IMR-90 (cell line): ENCODE measurements around the gene MYOF. TPM values are rescaled to one million over a fixed set of nuclear protein-coding genes. Genes with fewer than 3 reads are reported as not detected.

Experiments used
- ATAC-seq: fragments of 200-7000 bp; cut with Tn5 transposase; 2 replicates; pipeline ENCODE4 v1.9.1; 2020; ENCODE audit warnings: low read depth, mild to moderate bottlenecking, moderate library complexity
- BruUV-seq: library from RNA; stranded (reverse); fragments of 400-500 nt; replicated peaks from 2 replicates; lab custom pipeline; 2021; lab: Mats Ljungman, UMichigan
- CTCF ChIA-PET: fragments of 300-600 bp; formaldehyde crosslinking; extraction: SDS; loops from one replicate; lab custom pipeline; 2021; ENCODE audit warnings: antibody characterized with exemption; lab: Yijun Ruan, JAX
- POLR2A ChIA-PET: fragments of 300-600 bp; sonication (Branson Sonifier 250); formaldehyde crosslinking; loops from one replicate; lab custom pipeline; 2022; ENCODE audit warnings: antibody characterized with exemption; ENCODE audit not compliant: unreplicated experiment; lab: Charles Lee
- DNase-seq: peaks from one replicate; pipeline ENCODE4 v3.0.0; 2013
- H2AFZ ChIP-seq: replicated peaks from 2 replicates; pipeline ENCODE3; 2013; ENCODE audit warnings: low read length, mild to moderate bottlenecking; ENCODE audit not compliant: poor library complexity
- H2AK5ac ChIP-seq: 2 replicates; pipeline ENCODE4 v1.6.1; 2013; ENCODE audit warnings: low read depth, low read length, inconsistent platforms
- H2AK9ac ChIP-seq: replicated peaks from 2 replicates; pipeline ENCODE3; 2013; ENCODE audit warnings: mild to moderate bottlenecking, low read depth, low read length, moderate library complexity; ENCODE audit not compliant: poor library complexity
- H2BK120ac ChIP-seq: 2 replicates; pipeline ENCODE4 v1.6.1; 2013; ENCODE audit warnings: low read depth, low read length, inconsistent platforms
- H2BK15ac ChIP-seq: 3 replicates; pipeline ENCODE4 v1.6.1; 2013; ENCODE audit warnings: low read depth, low read length, inconsistent platforms
- H2BK20ac ChIP-seq: 2 replicates; pipeline ENCODE4 v1.6.1; 2013; ENCODE audit warnings: low read depth, mild to moderate bottlenecking, inconsistent platforms, low read length, moderate library complexity
- H2BK5ac ChIP-seq: 2 replicates; pipeline ENCODE4 v1.6.1; 2013; ENCODE audit warnings: mild to moderate bottlenecking, low read depth, low read length, inconsistent platforms; ENCODE audit not compliant: poor library complexity, severe bottlenecking
- H3K14ac ChIP-seq: replicated peaks from 2 replicates; pipeline ENCODE4 v1.6.1; 2013; ENCODE audit warnings: low read depth, low read length, inconsistent platforms
- H3K18ac ChIP-seq: 2 replicates; pipeline ENCODE4 v1.6.1; 2013; ENCODE audit warnings: low read depth, low read length, control low read depth
- H3K23ac ChIP-seq: 2 replicates; pipeline ENCODE4 v1.6.1; 2013; ENCODE audit warnings: low read depth, low read length, inconsistent platforms
- H3K27ac ChIP-seq: 2 replicates; pipeline ENCODE4 v1.5.1; 2013; ENCODE audit warnings: mild to moderate bottlenecking, control low read depth, low read length; ENCODE audit not compliant: insufficient read depth
- H3K27me3 ChIP-seq: 2 replicates; pipeline ENCODE4 v1.6.1; 2013; ENCODE audit warnings: low read length; ENCODE audit not compliant: control insufficient read depth, insufficient read depth
- H3K36me3 ChIP-seq: 2 replicates; pipeline ENCODE4 v1.6.1; 2013; ENCODE audit warnings: low read length, mixed read lengths; ENCODE audit not compliant: control insufficient read depth, insufficient read depth
- H3K4ac ChIP-seq: 2 replicates; pipeline ENCODE4 v1.6.1; 2013; ENCODE audit warnings: low read depth, low read length, inconsistent platforms
- H3K4me1 ChIP-seq: 2 replicates; pipeline ENCODE4 v1.6.1; 2013; ENCODE audit warnings: low read length, mixed read lengths; ENCODE audit not compliant: control insufficient read depth, insufficient read depth
- H3K4me2 ChIP-seq: 2 replicates; pipeline ENCODE4 v1.6.1; 2013; ENCODE audit warnings: low read depth, mild to moderate bottlenecking, control low read depth, low read length, moderate library complexity
- H3K4me3 ChIP-seq: 2 replicates; pipeline ENCODE4 v1.5.1; 2013; ENCODE audit warnings: low read depth, mild to moderate bottlenecking, control low read depth, low read length, moderate library complexity; ENCODE audit not compliant: insufficient read depth
- H3K56ac ChIP-seq: 2 replicates; pipeline ENCODE4 v1.6.1; 2013; ENCODE audit warnings: low read length, inconsistent platforms; ENCODE audit not compliant: insufficient read depth; ENCODE audit errors: extremely low read depth
- H3K79me1 ChIP-seq, 2 experiments: 2 replicates each; pipeline ENCODE4 v1.6.1; 2013; ENCODE audit warnings: low read length in 2 of 2, inconsistent platforms in 1 of 2, low read depth in 1 of 2
- H3K9ac ChIP-seq: 2 replicates; pipeline ENCODE4 v1.6.1; 2013; ENCODE audit warnings: low read depth, low read length, control low read depth
- H3K9me1 ChIP-seq: 2 replicates; pipeline ENCODE4 v1.6.1; 2013; ENCODE audit warnings: low read length, inconsistent platforms; ENCODE audit not compliant: insufficient read depth
- H3K9me3 ChIP-seq: 2 replicates; pipeline ENCODE4 v1.6.1; 2013; ENCODE audit warnings: low read length; ENCODE audit not compliant: control insufficient read depth, insufficient read depth
- H4K20me1 ChIP-seq: 2 replicates; pipeline ENCODE4 v1.6.1; 2013; ENCODE audit warnings: low read length, inconsistent platforms; ENCODE audit not compliant: insufficient read depth
- H4K5ac ChIP-seq: 2 replicates; pipeline ENCODE4 v1.6.1; 2013; ENCODE audit warnings: mild to moderate bottlenecking, low read depth, low read length, control low read depth
- H4K8ac ChIP-seq, 2 experiments: 2 replicates each; pipeline ENCODE4 v1.6.1; 2013; ENCODE audit warnings: low read depth in 2 of 2, low read length in 2 of 2, control low read depth in 1 of 2, inconsistent platforms in 1 of 2
- H4K91ac ChIP-seq: 2 replicates; pipeline ENCODE4 v1.6.1; 2013; ENCODE audit warnings: low read depth, low read length, inconsistent platforms; ENCODE audit not compliant: insufficient read depth
- CEBPB ChIP-seq: IDR thresholded peaks from 2 replicates; pipeline ENCODE4 v1.6.1; 2012; ENCODE audit warnings: low read depth, low read length, improper control_type of control experiment
- MAFK ChIP-seq: IDR thresholded peaks from 2 replicates; pipeline ENCODE4 v1.6.1; 2012; ENCODE audit warnings: low read depth, low read length, improper control_type of control experiment
- MXI1 ChIP-seq: IDR thresholded peaks from 2 replicates; pipeline ENCODE4 v1.6.1; 2012; ENCODE audit warnings: low read depth, mild to moderate bottlenecking, low read length, moderate library complexity, borderline replicate concordance
- NFE2L2 ChIP-seq: fragments of 150-350 bp; IDR thresholded peaks from 2 replicates; pipeline ENCODE4 v1.6.1; 2016; ENCODE audit warnings: low read depth, mild to moderate bottlenecking, low read length
- POLR2A ChIP-seq: IDR thresholded peaks from 2 replicates; pipeline ENCODE4 v1.6.1; 2012; ENCODE audit warnings: mild to moderate bottlenecking, low read depth, low read length
- RAD21 ChIP-seq: IDR thresholded peaks from 2 replicates; pipeline ENCODE4 v1.6.1; 2012; ENCODE audit warnings: low read length, improper control_type of control experiment
- SMC3 ChIP-seq: fragments of 150-350 bp; IDR thresholded peaks from 2 replicates; pipeline ENCODE4 v1.6.1; 2016; ENCODE audit warnings: low read depth, mild to moderate bottlenecking, antibody characterized with exemption, low read length, moderate library complexity
- WGBS, 2 experiments: methylation state at CpG; one replicate each; pipeline versions ENCODE4 v1.1.5 to v1.1.7; 2013; ENCODE audit warnings: missing lambda C conversion rate in 2 of 2; ENCODE audit not compliant: insufficient read length in 1 of 2; ENCODE audit errors: extremely low coverage in 2 of 2; 5-methylcytosine and 5-hydroxymethylcytosine counted together
- dilution Hi-C: fragments of 300-500 bp; cut with HindIII; formaldehyde crosslinking; loops from one replicate; pipeline ENCODE4 v1.14.3; 2018; ENCODE audit warnings: low sequenced_read_pairs; ENCODE audit not compliant: unreplicated experiment
- in situ Hi-C: fragments of 300-500 bp; cut with MboI; formaldehyde crosslinking; loops from 3 replicates; pipeline ENCODE4 v1.14.3; 2019; ENCODE audit warnings: low sequenced_read_pairs, inconsistent platforms, mixed read lengths
- intact Hi-C: fragments of 100-400 bp; cut with micrococcal nuclease; formaldehyde crosslinking; loops from 2 replicates; pipeline ENCODE4 v1.10.0; 2022
- polyA plus RNA-seq, 3 experiments: library from polyadenylated mRNA; depleted of rRNA; stranded (reverse); fragments of >200 nt; gene quantifications; 2 replicates each; pipeline ENCODE4 v1.2.3, GENCODE V29; 2012; ENCODE audit warnings: low replicate concordance in 1 of 3
- total RNA-seq: library from RNA; depleted of rRNA; stranded (reverse); fragments of >200 nt; gene quantifications from 2 replicates; pipeline ENCODE4 v1.2.3, GENCODE V29; 2012
- TF ChIP-seq, protein P1 (sequence below): conservative IDR thresholded peaks from 2 replicates; pipeline ENCODE4 v1.5.1; 2012; ENCODE audit warnings: mild to moderate bottlenecking, low read depth, low read length, improper control_type of control experiment
- TF ChIP-seq, protein P2 (sequence below): fragments of 150-350 bp; IDR thresholded peaks from 2 replicates; pipeline ENCODE4 v1.6.1; 2017; ENCODE audit warnings: mild to moderate bottlenecking, antibody characterized with exemption, low read length, low read depth
- TF ChIP-seq, protein P3 (sequence below): fragments of 150-350 bp; IDR thresholded peaks from 2 replicates; pipeline ENCODE4 v1.6.1; 2016; ENCODE audit warnings: low read depth, mild to moderate bottlenecking, low read length, moderate library complexity, borderline replicate concordance

The MYOF gene
- total and polyA plus RNA-seq, 2 of the 4 experiments (the other 2 are of a cell fraction) = 221 to 281 TPM

DNA sequence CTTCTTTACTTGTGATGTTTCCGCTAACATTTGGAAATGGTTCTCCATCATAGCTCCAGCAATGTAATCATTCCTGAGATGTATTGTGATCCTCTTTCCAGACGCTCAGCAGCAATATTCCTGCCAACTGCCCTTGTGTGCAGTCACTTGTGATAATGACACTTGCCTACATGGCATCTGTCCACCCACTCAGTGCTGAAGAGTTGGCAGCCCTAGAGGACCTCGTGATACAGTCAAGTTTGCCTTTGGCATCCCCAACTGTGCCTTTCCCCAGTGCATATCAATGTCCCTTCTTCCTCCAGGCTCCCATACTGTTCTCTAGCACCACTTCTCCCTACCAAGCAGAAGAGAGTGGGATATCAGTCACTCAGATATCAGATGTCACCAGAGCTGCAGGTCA is 64.9 kb downstream of the MYOF start:
- ATAC-seq = no peak
- Histone ChIP-seq H3K27me3 (no peaks in the 10 kb centered on the region), H2AFZ (no peak overlapping the region), H3K23ac (no peak overlapping the region), H3K9me1 (peaks cover 23% of the 10 kb centered on the region), H3K9me3 (no peaks in the 10 kb centered on the region), H3K4me2 (no peak overlapping the region), H2BK15ac (no peak overlapping the region), H3K4ac (no peak overlapping the region), H3K36me3 (peaks cover 36% of the 10 kb centered on the region), H4K91ac (no peak overlapping the region), H4K8ac (no peak overlapping the region), H3K56ac (no peak overlapping the region), H3K9ac (no peak overlapping the region), H2AK5ac (no peak overlapping the region), H3K4me3 (no peak overlapping the region), H2BK5ac (no peak overlapping the region), H4K20me1 (no peaks in the 10 kb centered on the region; the same call in 1 of the 2 replicates), H4K5ac (no peak overlapping the region), H3K27ac (no peak overlapping the region), H3K14ac (no peak overlapping the region), H3K18ac (no peak overlapping the region), H2BK120ac (no peak overlapping the region), H2AK9ac (no peak overlapping the region), H3K4me1 (peaks cover 5% of the 10 kb centered on the region), H2BK20ac (no peak overlapping the region), H3K79me1 (peaks cover 47 to 91% of the 10 kb centered on the region in 2 experiments)
- POLR2A ChIA-PET = no interaction called here
- WGBS, 2 experiments = 75% methylated on average over 1 of the region's 3 CpGs; no CpG with 5 or more reads in 1 of the 2 experiments
- DNase-seq = no peak
- CTCF ChIA-PET = interaction anchor here (0.7 kb wide), 1 partner anchor 62 kb away, joined by 3 read pairs; no protein-coding TSS in a partner anchor
- intact Hi-C loops = no loop called here
- TF ChIP-seq, protein P1, sequence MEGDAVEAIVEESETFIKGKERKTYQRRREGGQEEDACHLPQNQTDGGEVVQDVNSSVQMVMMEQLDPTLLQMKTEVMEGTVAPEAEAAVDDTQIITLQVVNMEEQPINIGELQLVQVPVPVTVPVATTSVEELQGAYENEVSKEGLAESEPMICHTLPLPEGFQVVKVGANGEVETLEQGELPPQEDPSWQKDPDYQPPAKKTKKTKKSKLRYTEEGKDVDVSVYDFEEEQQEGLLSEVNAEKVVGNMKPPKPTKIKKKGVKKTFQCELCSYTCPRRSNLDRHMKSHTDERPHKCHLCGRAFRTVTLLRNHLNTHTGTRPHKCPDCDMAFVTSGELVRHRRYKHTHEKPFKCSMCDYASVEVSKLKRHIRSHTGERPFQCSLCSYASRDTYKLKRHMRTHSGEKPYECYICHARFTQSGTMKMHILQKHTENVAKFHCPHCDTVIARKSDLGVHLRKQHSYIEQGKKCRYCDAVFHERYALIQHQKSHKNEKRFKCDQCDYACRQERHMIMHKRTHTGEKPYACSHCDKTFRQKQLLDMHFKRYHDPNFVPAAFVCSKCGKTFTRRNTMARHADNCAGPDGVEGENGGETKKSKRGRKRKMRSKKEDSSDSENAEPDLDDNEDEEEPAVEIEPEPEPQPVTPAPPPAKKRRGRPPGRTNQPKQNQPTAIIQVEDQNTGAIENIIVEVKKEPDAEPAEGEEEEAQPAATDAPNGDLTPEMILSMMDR = no peak
- TF ChIP-seq, protein P2, sequence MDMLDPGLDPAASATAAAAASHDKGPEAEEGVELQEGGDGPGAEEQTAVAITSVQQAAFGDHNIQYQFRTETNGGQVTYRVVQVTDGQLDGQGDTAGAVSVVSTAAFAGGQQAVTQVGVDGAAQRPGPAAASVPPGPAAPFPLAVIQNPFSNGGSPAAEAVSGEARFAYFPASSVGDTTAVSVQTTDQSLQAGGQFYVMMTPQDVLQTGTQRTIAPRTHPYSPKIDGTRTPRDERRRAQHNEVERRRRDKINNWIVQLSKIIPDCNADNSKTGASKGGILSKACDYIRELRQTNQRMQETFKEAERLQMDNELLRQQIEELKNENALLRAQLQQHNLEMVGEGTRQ = no peak
- TF ChIP-seq POLR2A (no peak), NFE2L2 (no peak), SMC3 (no peak), RAD21 (no peak), MXI1 (no peak), CEBPB (no peak), MAFK (no peak)
- TF ChIP-seq, protein P3, sequence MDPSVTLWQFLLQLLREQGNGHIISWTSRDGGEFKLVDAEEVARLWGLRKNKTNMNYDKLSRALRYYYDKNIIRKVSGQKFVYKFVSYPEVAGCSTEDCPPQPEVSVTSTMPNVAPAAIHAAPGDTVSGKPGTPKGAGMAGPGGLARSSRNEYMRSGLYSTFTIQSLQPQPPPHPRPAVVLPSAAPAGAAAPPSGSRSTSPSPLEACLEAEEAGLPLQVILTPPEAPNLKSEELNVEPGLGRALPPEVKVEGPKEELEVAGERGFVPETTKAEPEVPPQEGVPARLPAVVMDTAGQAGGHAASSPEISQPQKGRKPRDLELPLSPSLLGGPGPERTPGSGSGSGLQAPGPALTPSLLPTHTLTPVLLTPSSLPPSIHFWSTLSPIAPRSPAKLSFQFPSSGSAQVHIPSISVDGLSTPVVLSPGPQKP = no peak
- no TSS peak for BruUV-seq
- dilution Hi-C loops = no loop called here
- in situ Hi-C loops = no loop called here
